Nucleus accumbens (tissue), 56 donors: ENCODE results near the gene CPSF4L.

ENCODE experiments used
- DNase-seq, 56 donors: peaks; one replicate each; lab custom pipeline; 2025; lab: John Stamatoyannopoulos, UW

Gene CPSF4L

DNA sequence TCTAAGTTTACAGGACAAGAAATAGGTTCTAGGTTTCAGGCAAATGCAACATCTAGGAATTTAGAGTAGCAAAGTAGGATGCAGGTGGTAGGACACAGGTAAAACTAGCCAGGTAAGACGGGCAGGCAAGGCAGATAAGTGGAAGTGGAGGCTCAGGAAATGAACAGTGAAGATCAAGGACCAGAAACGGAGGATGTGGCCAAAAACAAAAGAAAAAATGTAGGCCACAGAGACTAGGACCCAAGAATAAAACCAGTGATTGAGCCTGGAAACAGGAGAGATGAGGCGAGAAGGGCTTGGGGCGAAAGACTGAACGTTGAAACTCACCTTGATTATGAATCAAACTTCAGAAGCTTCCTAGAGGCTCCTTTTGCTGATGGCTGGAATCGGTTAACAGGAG lies 24.0 kb downstream of the CPSF4L start:
- no peak for DNase-seq

DNA sequence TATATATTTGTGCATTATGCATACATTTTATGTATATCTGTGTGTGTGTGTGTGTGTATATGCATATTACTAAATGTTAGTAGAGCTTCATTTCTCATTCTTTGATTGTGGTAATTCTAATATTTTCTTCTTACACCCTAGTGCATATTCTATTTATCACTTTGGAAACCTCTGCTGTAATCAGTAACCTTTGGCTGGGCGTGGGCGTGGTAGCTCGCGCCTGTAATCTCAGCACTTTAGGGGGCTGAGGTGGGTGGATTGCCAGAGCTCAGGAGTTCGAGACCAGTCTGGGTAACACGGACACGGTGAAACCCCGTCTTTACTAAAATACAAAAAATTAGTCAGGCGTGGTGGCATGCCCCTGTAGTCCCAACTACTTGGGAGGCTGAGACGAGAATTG lies 26.9 kb downstream of the CPSF4L start:
- DNase-seq: no peak

DNA sequence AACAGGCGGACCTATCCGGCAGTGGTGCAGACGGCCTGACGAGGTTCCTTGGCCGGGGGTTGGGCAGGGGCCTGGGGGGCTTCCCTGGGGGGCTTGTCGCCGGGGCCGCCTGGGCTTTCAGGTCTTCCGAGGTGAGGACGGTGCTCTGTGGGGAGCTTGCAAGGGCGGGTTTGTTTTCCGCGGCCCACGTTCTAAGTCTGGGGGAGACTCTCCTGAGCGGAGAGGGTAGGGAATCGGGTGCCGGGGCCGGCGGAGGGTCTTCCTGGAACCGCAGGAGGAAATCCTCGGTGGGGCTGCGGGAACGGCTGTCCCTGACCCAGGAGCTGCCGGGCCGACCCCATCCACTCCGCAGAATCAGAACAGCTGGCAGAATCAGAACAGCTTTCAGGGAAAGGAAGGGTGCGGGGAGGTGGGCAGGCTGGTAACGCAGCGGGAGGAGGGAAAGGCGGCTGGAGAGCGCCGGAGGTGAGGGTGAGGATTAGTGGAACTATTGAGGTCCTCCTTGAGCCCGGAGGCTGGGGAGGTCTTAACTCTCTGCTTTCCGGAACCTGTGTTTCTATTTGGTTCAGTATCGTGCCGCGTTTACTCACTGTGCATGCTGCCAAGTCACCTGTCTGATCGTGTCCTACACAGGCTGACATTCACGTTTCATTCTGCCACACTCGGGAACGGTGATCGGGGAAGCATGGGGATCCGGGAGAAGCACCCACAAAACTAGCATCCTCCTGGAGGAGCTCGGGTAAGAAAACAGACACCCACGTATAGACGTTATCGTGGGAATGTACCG lies 28.9 kb downstream of the CPSF4L start:
- peak in 28 of 56 donors; percentile 36 to 73 (median 53) for DNase-seq

DNA sequence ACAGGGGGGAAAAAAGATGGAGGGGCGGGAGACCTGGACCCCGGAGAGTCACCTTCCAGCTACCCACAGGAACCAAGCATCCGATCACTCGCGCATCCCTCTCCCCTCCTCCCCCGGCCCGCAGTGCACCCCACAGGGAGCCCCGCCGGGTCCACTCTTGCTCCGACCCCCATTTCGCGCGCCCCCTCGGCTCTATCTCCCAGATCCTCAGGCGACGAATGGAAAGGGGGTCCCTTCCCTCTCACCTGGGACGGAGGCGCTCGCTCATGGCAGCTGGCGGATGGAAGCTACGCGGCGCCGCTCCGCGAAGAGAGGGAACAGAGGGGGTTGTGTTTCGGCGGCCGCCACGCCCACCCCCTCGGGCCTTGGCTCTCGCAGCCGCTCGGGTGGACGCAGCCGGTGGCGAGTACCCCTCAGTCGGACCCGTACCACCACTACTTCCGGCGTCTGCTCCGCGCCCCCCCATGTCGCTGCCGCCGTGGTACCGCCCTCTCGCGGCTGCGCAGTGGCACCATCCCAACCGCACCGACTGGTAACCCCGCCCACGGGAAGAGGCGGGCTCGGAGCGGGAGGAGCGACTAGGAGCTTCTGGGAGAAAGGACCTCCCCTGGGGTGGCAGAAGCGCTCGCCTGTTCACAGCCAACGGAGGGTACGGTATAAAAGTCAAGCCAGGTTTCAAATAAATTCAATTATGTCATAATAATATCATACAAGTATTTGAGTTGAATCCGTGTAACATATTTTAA lies 29.7 kb downstream of the CPSF4L start:
- DNase-seq: peak; percentile 66 to 99 (median 94)

DNA sequence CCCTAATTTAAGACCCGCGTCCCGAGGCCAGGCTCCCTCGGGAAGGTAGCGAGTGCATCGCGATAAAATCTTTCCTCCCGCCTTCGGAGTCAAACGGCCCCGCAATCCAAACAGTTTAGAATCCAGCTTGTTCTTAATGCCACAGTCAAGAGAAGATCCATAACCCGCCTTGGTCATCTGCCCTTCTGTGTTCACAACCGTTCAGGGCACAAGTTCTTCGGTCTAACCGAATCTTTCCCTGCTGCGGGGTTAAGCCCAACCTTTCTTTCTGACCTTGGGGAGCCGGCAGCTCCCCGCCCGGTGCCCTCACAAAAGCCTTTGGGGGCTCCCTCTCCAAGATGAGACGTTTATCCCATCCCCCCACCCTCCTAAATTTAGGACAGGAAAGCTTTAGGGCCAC lies 30.3 kb downstream of the CPSF4L start:
- peak in 9 of 56 donors; percentile 37 to 60 (median 41) for DNase-seq

DNA sequence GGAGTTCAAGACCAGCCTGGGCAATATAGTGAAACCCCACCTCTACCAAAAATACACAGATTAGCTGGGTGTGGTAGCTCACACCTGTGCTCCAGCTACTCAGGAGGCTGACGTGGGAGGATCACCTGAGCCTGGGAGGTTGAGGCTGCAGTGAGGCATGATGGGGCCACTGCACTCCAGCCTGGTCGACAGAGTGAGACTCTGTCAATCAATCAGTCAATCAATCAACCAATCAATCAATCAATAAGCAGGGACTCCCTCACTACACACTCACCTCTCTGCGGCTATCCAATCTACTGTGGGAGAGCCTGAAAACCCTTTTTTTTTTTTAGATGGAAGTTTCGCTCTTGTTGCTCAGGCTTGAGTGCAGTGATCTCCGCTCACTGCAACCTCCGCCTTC lies 31.6 kb downstream of the CPSF4L start:
- no peak for DNase-seq

DNA sequence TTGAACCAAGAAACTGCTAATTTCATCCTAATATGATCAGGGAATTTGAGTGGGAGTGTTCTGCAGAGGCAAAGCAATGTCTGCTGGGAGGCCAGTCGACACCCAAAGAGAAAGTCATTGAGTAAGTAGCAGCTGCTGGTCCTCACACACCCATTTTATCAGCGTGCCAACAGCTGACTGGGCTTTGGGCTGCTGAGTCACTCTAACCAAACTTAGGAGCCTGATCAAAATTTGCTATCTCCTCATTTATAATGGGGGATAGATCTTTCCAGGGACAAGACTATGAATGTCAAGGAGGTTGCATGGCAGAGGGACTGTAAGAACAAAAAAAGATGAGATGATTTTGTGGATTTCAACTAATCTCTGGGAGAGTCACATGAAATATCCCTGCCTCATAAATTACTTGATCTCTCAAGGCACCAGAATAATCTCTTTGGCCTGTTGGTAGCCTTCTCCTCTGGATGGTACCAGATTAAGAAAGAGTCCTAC lies 32.9 kb downstream of the CPSF4L start:
- DNase-seq: peak in 21 of 56 donors; percentile 3 to 57 (median 17)

DNA sequence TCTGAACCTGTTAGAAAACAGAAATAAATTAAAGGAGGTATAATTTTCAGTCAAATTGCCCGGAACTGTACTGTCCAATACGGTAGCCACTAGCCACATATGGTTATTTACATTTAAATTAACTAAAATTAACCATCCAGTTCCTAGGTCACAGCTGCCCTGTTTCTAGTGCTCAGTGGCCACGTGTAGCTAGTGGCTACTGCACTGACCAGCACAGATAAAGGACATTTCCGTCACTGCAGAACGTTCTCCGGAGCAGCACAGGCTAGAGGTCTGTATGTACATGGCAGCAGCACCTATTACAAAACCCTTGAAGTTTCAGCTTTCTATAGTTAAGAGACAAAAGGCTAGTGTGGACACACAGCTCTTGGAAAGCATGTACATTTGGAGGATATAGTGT lies 33.7 kb downstream of the CPSF4L start:
- DNase-seq: no peak

DNA sequence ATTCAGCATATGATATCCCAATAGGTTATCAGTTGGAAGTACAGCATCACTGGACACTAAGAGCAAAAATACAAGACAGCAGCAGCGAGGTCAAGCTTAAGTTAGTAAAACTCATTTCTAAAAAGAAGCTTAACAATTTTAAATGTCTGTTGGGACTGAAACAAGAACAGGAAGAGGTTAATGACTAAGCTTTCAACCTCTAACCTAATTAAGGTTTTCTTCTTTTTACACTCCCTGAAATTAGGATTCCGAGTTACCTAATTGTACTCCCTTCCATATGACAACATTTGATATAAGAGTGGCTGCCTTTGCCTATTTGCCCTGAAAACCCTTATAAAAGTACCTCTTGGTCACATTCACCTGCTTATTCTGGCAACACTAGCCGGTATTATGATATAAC lies 34.3 kb downstream of the CPSF4L start:
- DNase-seq: no peak

DNA sequence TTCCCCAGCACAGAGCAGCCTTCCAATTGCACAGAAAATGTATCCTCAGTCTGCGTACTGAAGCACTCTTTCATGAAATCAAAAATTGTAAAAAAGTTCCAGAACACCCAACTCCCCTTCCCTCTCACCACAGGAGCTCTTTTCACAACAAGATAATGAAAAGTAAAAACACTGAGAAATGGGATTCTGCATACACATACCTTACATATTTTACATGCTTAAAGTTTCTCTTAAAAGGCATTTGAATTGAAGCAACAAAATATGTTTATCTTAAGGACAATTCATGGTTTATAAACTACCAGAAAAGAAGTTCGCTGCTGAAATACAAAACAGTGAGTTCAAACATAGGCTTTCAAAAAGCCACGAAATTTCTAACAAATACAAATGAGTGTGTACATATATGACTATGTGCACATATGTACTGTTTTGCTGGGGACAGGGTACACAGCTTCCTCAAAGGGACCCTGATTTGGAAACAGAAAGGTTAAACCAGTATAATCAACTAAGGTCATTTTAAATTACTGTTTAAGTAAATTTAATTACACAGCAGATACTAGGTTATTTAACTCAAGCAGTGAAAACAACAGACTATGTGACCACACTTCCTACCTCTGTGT lies 35.0 kb downstream of the CPSF4L start:
- DNase-seq: no peak

DNA sequence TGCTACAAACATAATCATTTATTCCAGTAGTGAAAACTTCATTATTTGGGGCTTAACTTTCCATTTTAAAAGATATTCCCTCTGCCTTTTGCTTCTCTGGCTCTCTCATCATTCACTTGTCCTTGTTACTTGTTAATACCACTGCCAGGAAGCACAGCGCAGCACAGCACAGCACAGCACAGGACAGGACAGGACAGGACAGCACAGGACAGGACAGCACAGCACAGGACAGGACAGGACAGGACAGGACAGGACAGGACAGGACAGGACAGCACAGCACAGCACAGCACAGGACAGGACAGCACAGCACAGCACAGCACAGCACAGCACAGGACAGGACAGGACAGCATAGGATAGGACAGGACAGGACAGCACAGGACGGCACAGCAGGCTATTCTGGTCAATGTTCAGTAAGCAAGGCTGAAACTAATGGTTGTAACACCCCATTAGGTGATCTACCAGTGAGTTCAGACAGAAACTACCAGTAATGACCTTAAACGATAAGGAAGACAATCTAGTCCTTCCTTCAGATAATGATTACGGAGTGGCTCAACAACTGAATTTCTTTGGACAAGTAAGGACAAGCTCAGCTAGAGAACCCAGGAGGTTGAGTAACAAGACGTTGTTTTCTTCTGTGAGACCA lies 36.9 kb downstream of the CPSF4L start:
- DNase-seq: no peak

DNA sequence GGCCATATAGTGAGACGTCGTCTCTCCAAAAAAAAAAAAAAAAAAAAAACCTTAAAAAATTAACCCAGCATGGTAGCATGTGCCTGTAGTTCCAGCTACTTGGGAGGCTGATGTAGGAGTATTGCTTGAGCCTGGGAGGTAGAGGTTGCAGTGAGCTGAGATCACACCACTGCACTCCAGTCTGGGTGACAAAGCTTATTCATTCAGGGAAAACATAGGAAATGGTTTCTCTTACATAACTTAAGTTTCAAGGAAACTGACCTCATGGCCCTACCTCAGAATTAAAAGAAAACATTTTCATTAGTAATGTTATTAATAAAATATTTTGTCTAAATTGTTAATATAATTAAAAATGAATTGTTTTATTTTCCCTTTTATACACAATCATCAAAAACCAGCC lies 37.4 kb downstream of the CPSF4L start:
- DNase-seq: no peak

DNA sequence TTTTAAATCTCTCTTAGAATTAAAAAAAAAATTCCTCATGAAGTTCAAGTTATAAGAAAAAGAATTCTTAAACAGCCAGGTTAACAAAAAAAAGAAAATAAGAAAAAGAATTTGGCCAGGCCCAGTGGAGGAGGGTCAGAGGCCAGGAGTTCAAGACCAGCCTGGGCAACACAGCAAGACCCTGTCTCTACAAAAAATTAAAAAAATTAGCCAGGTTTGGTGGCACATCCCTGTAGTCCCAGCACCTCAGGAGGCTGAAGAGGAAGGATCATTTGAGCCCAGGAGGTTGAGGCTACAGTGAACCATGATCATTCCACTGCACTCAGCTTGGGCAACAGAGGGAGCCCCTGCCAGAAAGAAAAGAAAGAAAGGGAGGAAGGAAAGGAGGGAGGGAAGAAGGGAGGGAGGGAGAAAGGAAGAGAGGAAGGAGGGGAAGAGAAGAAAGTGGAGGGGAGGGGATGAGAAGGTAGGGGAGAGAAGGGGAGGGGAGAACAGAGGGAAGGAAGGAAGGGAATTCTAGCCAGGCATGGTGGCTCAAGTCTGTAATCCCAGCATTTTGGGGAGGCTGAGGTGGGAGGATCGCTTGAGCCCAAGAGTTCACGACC lies 38.0 kb downstream of the CPSF4L start:
- no peak for DNase-seq

DNA sequence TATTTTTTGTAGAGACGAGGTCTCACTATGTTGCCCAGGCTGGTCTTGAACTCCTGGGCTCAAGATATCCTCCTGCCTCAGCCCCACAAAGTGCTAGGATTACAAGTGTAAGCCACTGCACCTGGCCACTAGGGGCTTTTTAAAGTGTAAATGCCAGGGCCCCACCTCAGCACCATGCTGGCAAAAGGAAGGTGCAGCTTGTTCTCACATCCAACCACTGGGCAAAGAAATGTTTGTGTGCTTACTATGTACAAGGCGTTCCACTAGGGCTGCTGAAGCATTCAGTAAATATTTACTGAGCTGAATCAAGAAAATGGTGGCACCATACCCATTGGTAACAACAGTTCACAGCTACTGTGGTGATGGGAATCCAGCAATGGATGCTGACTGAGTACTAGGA lies 46.2 kb downstream of the CPSF4L start:
- DNase-seq: no peak

DNA sequence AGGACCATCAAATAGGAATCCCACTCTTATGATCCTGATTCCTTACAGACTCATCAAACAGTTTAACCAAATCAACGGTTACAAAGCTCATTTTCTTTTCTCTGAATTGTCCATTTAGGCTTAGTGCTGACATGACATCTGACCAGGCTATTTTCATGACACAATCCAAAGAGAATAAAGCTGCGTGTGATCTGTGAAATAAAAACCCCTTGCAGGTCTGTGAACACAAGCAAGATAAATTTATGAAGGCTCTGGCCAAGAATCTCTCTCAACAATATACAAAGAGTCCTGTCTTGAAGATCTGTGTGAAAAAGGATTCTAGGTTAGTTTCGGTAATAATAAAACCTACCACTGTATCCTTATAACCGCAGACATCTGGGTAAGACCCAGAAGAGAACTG lies 46.8 kb downstream of the CPSF4L start:
- DNase-seq: no peak

DNA sequence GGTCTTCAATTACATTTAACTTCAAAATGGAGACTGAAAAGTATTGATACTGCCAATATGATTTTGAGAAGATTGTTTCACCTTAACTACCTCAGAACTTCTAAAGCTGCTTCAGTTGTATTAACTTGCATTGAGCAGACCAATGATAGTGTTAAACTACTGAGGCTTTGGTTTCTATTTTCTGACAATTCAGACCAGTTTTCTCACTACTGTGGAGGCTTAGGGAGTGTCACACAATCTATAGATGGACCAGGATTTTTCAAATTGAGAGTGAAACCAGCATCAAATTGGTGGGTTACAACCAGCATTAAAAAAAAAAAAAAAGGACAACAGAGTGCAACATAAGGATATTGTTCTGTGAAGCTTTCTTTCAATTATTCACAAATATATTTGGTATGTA lies 47.7 kb downstream of the CPSF4L start:
- DNase-seq: no peak

DNA sequence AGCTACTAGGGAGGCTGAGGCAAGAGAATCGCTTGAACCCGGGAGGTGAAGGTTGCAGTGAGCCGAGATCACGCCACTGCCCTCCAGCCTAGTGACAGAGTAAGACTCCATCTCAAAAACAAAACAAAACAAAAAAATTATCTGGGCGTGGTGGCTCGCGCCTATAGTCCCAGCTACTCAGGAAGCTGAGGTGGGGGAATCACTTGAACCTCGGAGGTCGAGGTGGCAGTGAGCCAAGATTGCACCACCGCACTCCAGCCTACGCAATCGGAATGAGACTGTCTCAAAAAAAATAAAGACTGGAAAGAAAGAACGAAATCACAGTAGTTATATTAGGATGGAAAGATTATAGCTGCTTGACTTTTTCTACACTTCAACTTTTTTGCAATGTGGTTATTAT lies 49.9 kb downstream of the CPSF4L start:
- DNase-seq: no peak

DNA sequence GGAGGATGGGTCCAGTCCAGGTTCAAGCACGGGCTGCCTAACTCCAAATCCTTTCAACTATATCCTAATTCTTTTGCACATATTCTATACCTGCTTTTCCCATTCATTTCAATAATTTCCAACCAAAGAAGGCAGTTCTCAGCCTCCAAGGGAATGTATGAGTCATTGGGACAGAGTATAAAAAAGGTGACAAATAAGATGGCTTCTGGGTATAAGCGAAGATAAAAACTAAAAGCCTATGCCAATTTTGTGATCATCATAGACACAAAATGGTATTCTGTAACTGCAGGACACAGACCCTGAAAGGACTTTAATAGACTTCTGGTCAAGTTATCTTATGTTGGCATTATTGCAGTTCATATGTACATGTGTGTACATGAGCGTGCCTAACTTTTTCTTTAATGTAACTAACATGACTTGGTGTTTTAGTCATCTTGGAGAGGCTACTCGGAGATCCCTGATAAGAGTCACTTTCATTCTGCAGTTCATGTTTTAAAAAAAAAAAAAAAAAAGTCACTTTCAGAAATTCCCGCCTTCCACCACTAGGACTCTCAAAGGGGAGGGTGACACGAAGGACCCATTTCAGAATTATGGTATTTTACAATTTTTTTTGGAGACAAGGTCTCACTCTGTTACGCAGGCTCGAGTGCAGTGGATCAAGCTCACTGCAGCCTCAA lies 51.5 kb downstream of the CPSF4L start:
- no peak for DNase-seq

DNA sequence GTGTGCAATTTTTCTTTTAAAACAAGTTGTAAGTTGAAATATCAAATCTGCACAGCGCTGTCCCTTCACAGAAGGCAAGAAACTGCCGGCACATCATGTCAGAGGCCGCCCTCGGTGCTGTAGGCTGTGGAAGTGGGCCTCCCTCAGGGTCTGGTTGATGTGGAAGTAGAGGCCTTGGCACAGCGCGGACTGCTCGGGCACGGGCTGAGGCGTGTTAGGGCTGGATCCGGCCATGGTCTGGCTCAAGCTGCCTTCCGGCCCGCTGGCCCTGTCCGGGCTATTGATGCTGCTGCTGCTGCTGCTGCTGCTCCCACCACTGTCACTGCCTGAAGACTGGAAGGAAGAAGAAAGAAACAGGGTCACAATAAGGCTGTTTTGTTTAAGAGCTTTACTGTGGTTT lies 52.2 kb downstream of the CPSF4L start:
- no peak for DNase-seq
